GM12878 (cell line): Measurements from ENCODE around the gene NLGN3. TPM values are rescaled to one million over a fixed set of nuclear protein-coding genes. Genes with fewer than 3 reads are reported as not detected.

Experiments
- ATAC-seq: fragments of 200-7000 bp; cut with Tn5 transposase; 3 replicates; pipeline ENCODE4 v1.9.1; 2020; ENCODE audit warnings: mild to moderate bottlenecking, moderate library complexity
- BruUV-seq: library from RNA; stranded (reverse); fragments of 400-500 nt; replicated peaks from 2 replicates; lab custom pipeline; 2021; lab: Mats Ljungman, UMichigan
- CTCF ChIA-PET: fragments of 300-600 bp; sonication (Branson Sonifier 250); formaldehyde crosslinking; extraction: SDS; loops from one replicate; lab custom pipeline; 2021; ENCODE audit warnings: inconsistent platforms; lab: Yijun Ruan, JAX
- POLR2A ChIA-PET: fragments of 350-600 bp; formaldehyde crosslinking; extraction: SDS; loops from one replicate; lab custom pipeline; 2021; ENCODE audit warnings: inconsistent platforms; lab: Charles Lee
- RAD21 ChIA-PET: fragments of 300-600 bp; sonication (Branson Sonifier 250); formaldehyde crosslinking; loops from one replicate; lab custom pipeline; 2023; ENCODE audit warnings: antibody characterized with exemption; ENCODE audit not compliant: unreplicated experiment; lab: Charles Lee
- SMC1A ChIA-PET: fragments of 300-600 bp; sonication (Branson Sonifier 250); formaldehyde crosslinking; loops from one replicate; lab custom pipeline; 2023; ENCODE audit not compliant: unreplicated experiment, uncharacterized antibody; lab: Charles Lee
- DNase-seq: peaks from one replicate; pipeline ENCODE4 v3.0.0-alpha.2; 2011; ENCODE audit warnings: low read depth, low spot score
- FAIRE-seq: peaks from 3 replicates; lab custom pipeline; 2011; peaks lifted over from hg19 to GRCh38; lab: Jason Lieb, UNC
- H2AFZ ChIP-seq: 2 replicates; pipeline ENCODE4 v1.6.0; 2011; ENCODE audit warnings: low read depth, low read length, control low read depth; ENCODE audit not compliant: control insufficient read depth
- H3K27ac ChIP-seq: 2 replicates; pipeline ENCODE4 v1.5.1; 2011; ENCODE audit warnings: control low read depth; ENCODE audit not compliant: control insufficient read depth, insufficient read depth
- H3K27me3 ChIP-seq, 2 experiments: replicated peaks in 1 of 2; 2 replicates each; pipeline versions ENCODE4 v1.6.0 to v1.6.1; 2011; ENCODE audit warnings: low read length in 1 of 2; ENCODE audit not compliant: control insufficient read depth in 2 of 2, insufficient read depth in 2 of 2
- H3K36me3 ChIP-seq, 2 experiments: 2 replicates each; pipeline ENCODE4 v1.5.1; 2011; ENCODE audit warnings: low read length in 1 of 2; ENCODE audit not compliant: control insufficient read depth in 2 of 2, insufficient read depth in 2 of 2
- H3K4me1 ChIP-seq: 2 replicates; pipeline ENCODE4 v1.6.1; 2011; ENCODE audit warnings: mild to moderate bottlenecking, low read length, moderate library complexity, mixed read lengths; ENCODE audit not compliant: control insufficient read depth, insufficient read depth
- H3K4me2 ChIP-seq: 2 replicates; pipeline ENCODE4 v1.6.0; 2011; ENCODE audit warnings: control low read depth; ENCODE audit not compliant: control insufficient read depth, insufficient read depth
- H3K4me3 ChIP-seq: fragments of 200-600 bp; sonication (generic); 2 replicates; pipeline ENCODE4 v1.5.1; 2016
- H3K79me2 ChIP-seq: 2 replicates; pipeline ENCODE4 v1.6.0; 2011; ENCODE audit warnings: low read length; ENCODE audit not compliant: control insufficient read depth, insufficient read depth
- H3K9ac ChIP-seq: 2 replicates; pipeline ENCODE4 v1.8.0; 2011; ENCODE audit warnings: low read length, control low read depth, mixed read lengths; ENCODE audit not compliant: control insufficient read depth, insufficient read depth
- H3K9me3 ChIP-seq: replicated peaks from 3 replicates; pipeline ENCODE4 v1.5.1; 2011; ENCODE audit warnings: mild to moderate bottlenecking, low read length; ENCODE audit not compliant: control insufficient read depth, insufficient read depth
- H4K20me1 ChIP-seq: 2 replicates; pipeline ENCODE4 v1.6.0; 2011; ENCODE audit not compliant: control insufficient read depth, insufficient read depth
- BCL11A ChIP-seq: IDR thresholded peaks from 2 replicates; pipeline ENCODE4 v1.6.1; 2011; ENCODE audit warnings: low read depth, low read length
- CBFB ChIP-seq: IDR thresholded peaks from 2 replicates; pipeline ENCODE4 v1.6.1; 2016; ENCODE audit warnings: antibody characterized with exemption, low read depth
- CHD1 ChIP-seq: IDR thresholded peaks from 2 replicates; pipeline ENCODE4 v1.6.1; 2012; ENCODE audit warnings: low read depth, low read length, improper control_type of control experiment
- EED ChIP-seq: sonication (generic); IDR thresholded peaks from 2 replicates; pipeline ENCODE4 v1.6.1; 2016; ENCODE audit warnings: antibody characterized with exemption, low read depth
- MTA2 ChIP-seq: fragments of 450-650 bp; IDR thresholded peaks from 2 replicates; pipeline ENCODE4 v1.6.1; 2016; ENCODE audit warnings: low read depth, mild to moderate bottlenecking, moderate library complexity
- PAX5 ChIP-seq: IDR thresholded peaks from 2 replicates; pipeline ENCODE4 v1.6.1; 2011; ENCODE audit warnings: low read depth, low read length, borderline replicate concordance
- PRDM15 ChIP-seq: fragments of 450-650 bp; formaldehyde crosslinking; IDR thresholded peaks from 2 replicates; pipeline ENCODE4 v1.4.0; 2020; ENCODE audit warnings: mild to moderate bottlenecking, moderate library complexity
- RBBP5 ChIP-seq: fragments of 200-600 bp; sonication (generic); conservative IDR thresholded peaks from 2 replicates; pipeline ENCODE4 v1.6.1; 2016
- RCOR1 ChIP-seq: conservative IDR thresholded peaks from 2 replicates; pipeline ENCODE4 v1.6.1; 2012; ENCODE audit warnings: low read depth, low read length, improper control_type of control experiment
- SIX5 ChIP-seq: IDR thresholded peaks from 2 replicates; pipeline ENCODE4 v1.6.1; 2011; ENCODE audit warnings: mild to moderate bottlenecking, low read depth, low read length, moderate library complexity; ENCODE audit not compliant: severe bottlenecking
- SKIL ChIP-seq: fragments of 450-650 bp; IDR thresholded peaks from 2 replicates; pipeline ENCODE4 v1.6.1; 2017; ENCODE audit warnings: mild to moderate bottlenecking, low read depth, inconsistent platforms; ENCODE audit not compliant: poor library complexity, severe bottlenecking
- ZBTB4 ChIP-seq: fragments of 450-650 bp; formaldehyde crosslinking; IDR thresholded peaks from 2 replicates; pipeline ENCODE4 v1.4.0; 2022; ENCODE audit warnings: mild to moderate bottlenecking, moderate library complexity
- WGBS: methylation state at CpG from one replicate; pipeline ENCODE4 v1.1.6; 2016; ENCODE audit warnings: low lambda C conversion rate; ENCODE audit not compliant: insufficient replicate concordance, insufficient coverage; ENCODE audit errors: missing lambda C conversion rate; 5-methylcytosine and 5-hydroxymethylcytosine counted together
- in situ Hi-C: fragments of 300-500 bp; cut with MboI; formaldehyde crosslinking; loops from 9 replicates; pipeline ENCODE4 v1.14.3; 2018; ENCODE audit warnings: mixed read lengths
- intact Hi-C: fragments of 100-400 bp; cut with micrococcal nuclease; formaldehyde crosslinking; loops from one replicate; pipeline ENCODE4 v1.14.2; 2022; ENCODE audit not compliant: unreplicated experiment
- polyA plus RNA-seq, 11 experiments: library from polyadenylated mRNA; depleted of rRNA in 4 of 11; unstranded in 6 of 11; stranded (reverse) in 5 of 11; fragments of >200 nt; fragmentation: Nextera tagmentation in 4 of 11; fragmentation: Illumina TruSeq in 1 of 11; extraction: Ambion mirVana in 4 of 11; extraction: Trizol in 1 of 11; gene quantifications; 1 replicate in 1 of 11; 2 replicates in 10 of 11; pipeline versions ENCODE4 v1.2.1 to v1.2.3, GENCODE V29; 2011 to 2016; ENCODE audit warnings: inconsistent platforms in 2 of 11, missing spikeins in 2 of 11, low read depth in 1 of 11
- total RNA-seq, 4 experiments: library from RNA; depleted of rRNA in 3 of 4; stranded (reverse); fragments of >200 nt in 3 of 4; fragmentation: Illumina TruSeq in 1 of 4; extraction: Trizol in 1 of 4; gene quantifications; 2 replicates each; pipeline versions ENCODE4 v1.2.1 to v1.2.3, GENCODE V29; 2013 to 2021

NLGN3 gene
- total and polyA plus RNA-seq, 10 of the 15 experiments (the other 5 are each of a cell fraction or from before 2014, with no cell fraction given), result 0.07 to 0.73 (median 0.28) TPM

- FAIRE-seq (no peak), ATAC-seq (no peak), DNase-seq (no peak)
- ChIA-PET CTCF (no interaction called here), SMC1A (no interaction called here), RAD21 (no interaction called here), POLR2A (no interaction called here)
- no peaks in the 10 kb centered on the region for H4K20me1 ChIP-seq
- H3K27me3 ChIP-seq, result no peaks in the 10 kb centered on the region
- no peak overlapping the region for H3K9ac ChIP-seq
- in situ Hi-C loops (no loop called here), intact Hi-C loops (no loop called here)
- no peak overlapping the region for H2AFZ ChIP-seq
- no peak overlapping the region for H3K4me2 ChIP-seq
- H3K27ac ChIP-seq, result no peak overlapping the region
- 59% methylated on average over 11 of the region's 12 CpGs for WGBS
- no peaks in the 10 kb centered on the region for H3K9me3 ChIP-seq
- no peaks in the 10 kb centered on the region for H3K79me2 ChIP-seq
- TF ChIP-seq PAX5 (no peak), SKIL (no peak), ZBTB4 (no peak), RCOR1 (no peak), EED (no peak), CHD1 (no peak), PRDM15 (CRISPR knock-in tag) (no peak), BCL11A (no peak), RBBP5 (no peak), SIX5 (no peak), CBFB (no peak), MTA2 (no peak)
- H3K4me3 ChIP-seq, result no peak overlapping the region
- H3K36me3 ChIP-seq, result no peaks in the 10 kb centered on the region; a peak in 2 of 4 replicates
- H3K4me1 ChIP-seq, result no peaks in the 10 kb centered on the region
- no TSS peak for BruUV-seq
Measured at GRCh38 chrX:71171110-71171801, 26.6 kb downstream of the NLGN3 start.
